H1 (cell line): ENCODE measurements around the gene RELCH. TPM values are rescaled to one million over a fixed set of nuclear protein-coding genes. Genes with fewer than 3 reads are reported as not detected.

Experiments
- ASH2L ChIP-seq: fragments of 200-600, 300-600 bp; sonication (generic); IDR thresholded peaks from one replicate; pipeline ENCODE4 v1.7.1; 2017; ENCODE audit warnings: low read length
- CHD7 ChIP-seq: fragments of 300-600 bp; sonication (generic); IDR thresholded peaks from 2 replicates; pipeline ENCODE4 v1.7.1; 2012; ENCODE audit warnings: low read length, moderate library complexity, mild to moderate bottlenecking, inconsistent platforms; ENCODE audit not compliant: insufficient replicate concordance
- EP300 ChIP-seq, 2 experiments: IDR thresholded peaks; 1 replicate in 1 of 2; 2 replicates in 1 of 2; pipeline ENCODE4 v1.6.1; 2011 to 2012; ENCODE audit warnings: low read depth in 2 of 2, low read length in 2 of 2, mild to moderate bottlenecking in 2 of 2, borderline replicate concordance in 1 of 2, inconsistent platforms in 1 of 2, moderate library complexity in 1 of 2
- FOSL1 ChIP-seq: IDR thresholded peaks from 2 replicates; pipeline ENCODE4 v1.6.1; 2011; ENCODE audit warnings: mild to moderate bottlenecking, low read depth, low read length, moderate library complexity; ENCODE audit not compliant: insufficient read depth
- RAD21 ChIP-seq, 2 experiments: IDR thresholded peaks in 1 of 2; conservative IDR thresholded peaks in 1 of 2; 2 replicates each; pipeline ENCODE4 v1.6.1; 2011; ENCODE audit warnings: low read depth in 2 of 2, low read length in 2 of 2, improper control_type of control experiment in 1 of 2, inconsistent platforms in 1 of 2, mild to moderate bottlenecking in 1 of 2, moderate library complexity in 1 of 2
- RBBP5 ChIP-seq: IDR thresholded peaks from 2 replicates; pipeline ENCODE4 v1.7.1; 2012; ENCODE audit warnings: low read depth, mild to moderate bottlenecking, inconsistent platforms, low read length, moderate library complexity, borderline replicate concordance
- SIN3A ChIP-seq, 2 experiments: IDR thresholded peaks in 1 of 2; conservative IDR thresholded peaks in 1 of 2; 2 replicates each; pipeline ENCODE4 v1.6.1; 2011 to 2012; ENCODE audit warnings: low read length in 2 of 2, improper control_type of control experiment in 1 of 2, low read depth in 1 of 2, mild to moderate bottlenecking in 1 of 2
- SIRT6 ChIP-seq: IDR thresholded peaks from one replicate; pipeline ENCODE4 v1.7.1; 2012; ENCODE audit warnings: low read length, inconsistent platforms
- SRF ChIP-seq: IDR thresholded peaks from 2 replicates; pipeline ENCODE4 v1.6.1; 2011; ENCODE audit warnings: mild to moderate bottlenecking, low read depth, low read length, moderate library complexity
- TAF7 ChIP-seq: optimal IDR thresholded peaks from 2 replicates; pipeline ENCODE3; 2011; ENCODE audit warnings: low read depth, mild to moderate bottlenecking, inconsistent platforms, low read length, moderate library complexity, borderline replicate concordance
- polyA plus RNA-seq, 7 experiments: library from polyadenylated mRNA; depleted of rRNA in 3 of 7; stranded (reverse) in 5 of 7; unstranded in 2 of 7; fragments of >200 nt in 5 of 7; fragments of 200-250 nt in 2 of 7; gene quantifications; 1 replicate in 5 of 7; 2 replicates in 1 of 7; 4 replicates in 1 of 7; pipeline versions ENCODE4 v1.2.1 to v1.2.3, GENCODE V29; 2011 to 2013; ENCODE audit warnings: missing spikeins in 2 of 7, mixed read lengths in 2 of 7
- total RNA-seq: library from RNA; stranded (reverse); fragmentation: NEBNext Ultra II Directional; extraction: Animal tissue kit (Norgen Biotek cat#: 25700); gene quantifications from 2 replicates; pipeline ENCODE4 v1.2.1, GENCODE V29; 2021

The RELCH gene
- total and polyA plus RNA-seq, 2 of the 8 experiments (the other 6 are each of a cell fraction or from before 2014, with no cell fraction given) = 7.3 to 26.9 TPM

GRCh38 chr18:62285281-62285680 lies 98.2 kb downstream of the RELCH start (continued):
- TF ChIP-seq CHD7 (no peak), RBBP5 (no peak), FOSL1 (no peak), RAD21 (IDR thresholded peaks at IDR 0.05 in 1 of 2, conservative IDR thresholded peaks at IDR 0.05 in 1 of 2; ENCODE audit: low read depth in 2 of 2, low read length in 2 of 2) (no peak), ASH2L (no peak), SIRT6 (no peak), TAF7 (no peak), SRF (no peak), SIN3A (conservative IDR thresholded peaks at IDR 0.05 in 1 of 2, IDR thresholded peaks at IDR 0.05 in 1 of 2; ENCODE audit: low read depth in 1 of 2, low read length in 2 of 2) (no peak), EP300 (IDR thresholded peaks at IDR 0.05; ENCODE audit: borderline replicate concordance in 1 of 2, low read depth in 2 of 2, low read length in 2 of 2) (no peak)
